SU-DHL-6 (cell line): ENCODE data around the gene FXYD4.
"Not testable (repeated sequence)": the region's sequence is repeated elsewhere in the genome, so short reads cannot be mapped to it uniquely, and the experiment has no call there.

Experiments used
- H2AFZ ChIP-seq: fragments of 200-600 bp; sonication (generic); 2 replicates; pipeline ENCODE4 v1.6.1; 2014; ENCODE audit warnings: low read depth, mild to moderate bottlenecking, moderate library complexity, mixed read lengths, antibody characterized with exemption, low read length; ENCODE audit not compliant: severe bottlenecking
- H3F3A ChIP-seq: fragments of 200-600 bp; shearing (Covaris generic); 2 replicates; pipeline ENCODE4 v1.6.0; 2016; ENCODE audit warnings: antibody characterized with exemption, mild to moderate bottlenecking; ENCODE audit not compliant: insufficient read depth
- H3K27ac ChIP-seq: fragments of 200-600 bp; sonication (generic); 2 replicates; pipeline ENCODE4 v1.5.1; 2016; ENCODE audit warnings: low read depth, mild to moderate bottlenecking, low read length, moderate library complexity, mixed read lengths
- H3K27me3 ChIP-seq: fragments of 200-600 bp; sonication (generic), shearing (Covaris generic); 2 replicates; pipeline ENCODE4 v1.6.0; 2014; ENCODE audit warnings: mild to moderate bottlenecking, low read length
- H3K36me3 ChIP-seq: fragments of 200-600 bp; sonication (generic); 2 replicates; pipeline ENCODE4 v1.6.1; 2014; ENCODE audit warnings: mild to moderate bottlenecking, low read length, mixed read lengths
- H3K4me2 ChIP-seq: fragments of 300-600, 200-600 bp; shearing (Covaris generic), sonication (generic); 2 replicates; pipeline ENCODE4 v1.6.0; 2014; ENCODE audit warnings: low read length, low read depth, mild to moderate bottlenecking; ENCODE audit not compliant: poor library complexity, severe bottlenecking
- H3K4me3 ChIP-seq: fragments of 200-600 bp; sonication (generic); 2 replicates; pipeline ENCODE4 v1.5.1; 2014; ENCODE audit warnings: antibody characterized with exemption, low read length, mild to moderate bottlenecking, mixed read lengths; ENCODE audit not compliant: insufficient read depth, poor library complexity, severe bottlenecking
- H3K79me2 ChIP-seq: fragments of 200-600 bp; sonication (generic); 2 replicates; pipeline ENCODE4 v1.6.1; 2014; ENCODE audit warnings: mild to moderate bottlenecking, low read length, moderate library complexity; ENCODE audit not compliant: insufficient read depth
- H3K9ac ChIP-seq: fragments of 200-600 bp; sonication (generic); 2 replicates; pipeline ENCODE4 v1.7.0; 2014; ENCODE audit warnings: mild to moderate bottlenecking, low read length
- H3K9me2 ChIP-seq: fragments of 200-600 bp; sonication (generic); replicated peaks from 2 replicates; pipeline ENCODE4 v1.6.1; 2014; ENCODE audit warnings: low read length; ENCODE audit not compliant: insufficient read depth
- H3K9me3 ChIP-seq: fragments of 200-600 bp; sonication (generic); 2 replicates; pipeline ENCODE4 v1.6.1; 2014; ENCODE audit warnings: low read length, mixed read lengths; ENCODE audit not compliant: insufficient read depth
- H4K20me1 ChIP-seq: fragments of 200-600 bp; sonication (generic); 2 replicates; pipeline ENCODE4 v1.6.1; 2014; ENCODE audit warnings: low read depth, mild to moderate bottlenecking, antibody characterized with exemption, low read length, moderate library complexity, mixed read lengths
- CTCF ChIP-seq: fragments of 200-600 bp; sonication (generic); IDR thresholded peaks from one replicate; pipeline ENCODE4 v1.5.1; 2017; ENCODE audit warnings: antibody characterized with exemption, mild to moderate bottlenecking, low read length, moderate library complexity; ENCODE audit not compliant: insufficient read depth, poor library complexity, severe bottlenecking
- EZH2phosphoT487 ChIP-seq: fragments of 200-600 bp; sonication (generic), shearing (Covaris generic); conservative IDR thresholded peaks from 2 replicates; pipeline ENCODE4 v1.6.1; 2018; ENCODE audit warnings: mild to moderate bottlenecking, antibody characterized with exemption, low read length, moderate library complexity, mixed read lengths

FXYD4 gene

DNA sequence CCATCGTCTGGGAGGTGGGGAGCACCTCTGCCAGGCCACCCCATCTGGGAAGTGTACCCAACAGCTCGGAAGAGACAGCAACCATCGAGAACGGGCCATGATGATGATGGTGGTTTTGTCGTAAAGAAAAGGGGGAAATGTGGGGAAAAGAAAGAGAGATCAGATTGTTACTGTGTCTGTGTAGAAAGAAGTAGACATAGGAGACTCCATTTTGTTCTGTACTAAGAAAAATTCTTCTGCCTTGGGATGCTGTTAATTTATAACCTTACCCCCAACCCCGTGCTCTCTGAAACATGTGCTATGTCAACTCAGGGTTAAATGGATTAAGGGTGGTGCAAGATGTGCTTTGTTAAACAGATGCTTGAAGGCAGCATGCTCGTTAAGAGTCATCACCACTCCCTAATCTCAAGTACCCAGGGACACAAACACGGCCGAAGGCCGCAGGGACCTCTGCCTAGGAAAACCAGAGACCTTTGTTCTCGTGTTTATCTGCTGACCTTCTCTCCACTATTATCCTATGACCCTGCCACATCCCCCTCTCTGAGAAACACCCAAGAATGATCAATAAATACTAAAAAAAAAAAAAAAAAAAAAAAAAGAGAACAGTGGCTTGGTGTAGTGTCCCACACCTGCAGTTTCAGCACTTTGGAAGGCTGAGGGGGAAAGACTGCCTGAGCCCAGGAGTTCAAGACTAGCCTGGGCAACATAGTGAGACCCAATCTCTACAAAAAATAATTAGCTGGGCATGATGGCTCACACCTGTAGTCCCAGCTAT lies 41.2 kb upstream of the FXYD4 start:
- H3K27ac ChIP-seq, H2AFZ ChIP-seq, H3K9me2 ChIP-seq, H3K9me3 ChIP-seq, H3K9ac ChIP-seq, H3K27me3 ChIP-seq, H3F3A ChIP-seq, H3K79me2 ChIP-seq, H3K4me3 ChIP-seq, H3K4me2 ChIP-seq, H4K20me1 ChIP-seq, H3K36me3 ChIP-seq: not testable (repeated sequence)

- not testable (repeated sequence) for H4K20me1 ChIP-seq, H3K4me3 ChIP-seq, H3K27me3 ChIP-seq, H2AFZ ChIP-seq, H3K36me3 ChIP-seq, H3K4me2 ChIP-seq, H3K9ac ChIP-seq, H3K9me2 ChIP-seq, H3K9me3 ChIP-seq, H3F3A ChIP-seq, H3K27ac ChIP-seq, H3K79me2 ChIP-seq
These were observed 40.7 kb upstream of the FXYD4 start for GRCh38 chr10:43330824-43331127.

DNA sequence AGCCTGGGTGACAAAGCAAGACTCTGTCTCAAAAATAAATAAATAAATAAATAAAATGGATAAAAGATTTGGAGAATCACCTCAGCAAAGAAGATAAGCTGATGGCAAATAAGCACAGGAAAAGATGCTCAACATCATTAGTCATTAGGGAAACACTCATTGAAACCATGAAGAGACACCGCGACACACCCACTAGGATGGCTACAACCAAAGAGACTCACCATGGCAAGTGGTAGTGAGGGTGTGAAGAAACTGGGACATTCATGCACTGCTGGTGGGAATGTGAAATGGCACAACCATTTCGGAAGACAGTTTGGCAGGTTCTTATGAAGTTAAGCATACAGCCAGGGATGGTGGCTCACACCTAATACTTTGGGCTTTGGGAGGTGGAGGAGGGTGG lies 37.8 kb upstream of the FXYD4 start:
- no peaks in the 10 kb centered on the region for H3K27me3 ChIP-seq
- TF ChIP-seq EZH2phosphoT487: no peak
- no peak for TF ChIP-seq CTCF
- H3K79me2 ChIP-seq: no peaks in the 10 kb centered on the region
- no peak overlapping the region for H3K9ac ChIP-seq
- H4K20me1 ChIP-seq: no peaks in the 10 kb centered on the region
- H3K9me2 ChIP-seq: no peaks in the 10 kb centered on the region
- H3F3A ChIP-seq: no peaks in the 10 kb centered on the region
- H2AFZ ChIP-seq: no peak overlapping the region
- H3K4me2 ChIP-seq: no peak overlapping the region
- H3K9me3 ChIP-seq: no peaks in the 10 kb centered on the region
- H3K4me3 ChIP-seq: no peak overlapping the region
- no peaks in the 10 kb centered on the region for H3K36me3 ChIP-seq
- no peak overlapping the region for H3K27ac ChIP-seq

- no peaks in the 10 kb centered on the region for H3K27me3 ChIP-seq
- TF ChIP-seq EZH2phosphoT487 (no peak), CTCF (no peak)
These were observed 35.4 kb upstream of the FXYD4 start for GRCh38 chr10:43336061-43336460.

More at GRCh38 chr10:43336061-43336460, 35.4 kb upstream of the FXYD4 start:
- Histone ChIP-seq H4K20me1 (no peaks in the 10 kb centered on the region), H3K9ac (no peak overlapping the region), H3K4me3 (no peak overlapping the region), H3K4me2 (no peak overlapping the region), H3K9me3 (no peaks in the 10 kb centered on the region), H3F3A (no peaks in the 10 kb centered on the region), H3K79me2 (no peaks in the 10 kb centered on the region), H3K36me3 (no peaks in the 10 kb centered on the region), H2AFZ (no peak overlapping the region), H3K9me2 (no peaks in the 10 kb centered on the region), H3K27ac (no peak overlapping the region)
